K562 (cell line): Measurements from ENCODE around the gene GPR4. TPM values are rescaled to one million over a fixed set of nuclear protein-coding genes. Genes with fewer than 3 reads are reported as not detected.
A peak's percentile ranks its signal among the peaks of the same experiment; 100 is the strongest.

ENCODE experiments used
- ATAC-seq: fragments of 200-7000 bp; cut with Tn5 transposase; 3 replicates; pipeline ENCODE4 v1.9.1; 2020; ENCODE audit warnings: moderate library complexity
- BruUV-seq: library from RNA; stranded (reverse); fragments of 400-500 nt; replicated peaks from 2 replicates; lab custom pipeline; 2021; lab: Mats Ljungman, UMichigan
- CTCF ChIA-PET: fragments of 300-600 bp; formaldehyde crosslinking; extraction: SDS; loops from one replicate; lab custom pipeline; 2021; ENCODE audit warnings: low intra/inter-chr PET ratio; lab: Yijun Ruan, JAX
- POLR2A ChIA-PET: fragments of 300-600, 350-650 bp; sonication (Branson Sonifier 250); formaldehyde crosslinking; extraction: SDS; loops from one replicate; lab custom pipeline; 2021; ENCODE audit warnings: antibody characterized with exemption, inconsistent platforms; lab: Yijun Ruan, JAX
- DNase-seq, 4 experiments: peaks; one replicate each; pipeline versions ENCODE4 v3.0.0 to v3.0.0-alpha.2; 2011 to 2018; ENCODE audit warnings: low spot score in 3 of 4, mixed read lengths in 3 of 4; ENCODE audit errors: extremely low read depth in 1 of 4
- FAIRE-seq: peaks from 2 replicates; lab custom pipeline; 2011; peaks lifted over from hg19 to GRCh38; lab: Jason Lieb, UNC
- H2AFZ ChIP-seq: 2 replicates; pipeline ENCODE4 v1.6.0; 2011; ENCODE audit warnings: low read depth, low read length, control low read depth, inconsistent platforms
- H3K27ac ChIP-seq: fragments of 200-600 bp; 3 replicates; pipeline ENCODE4 v1.8.0; 2011; ENCODE audit warnings: low read depth, mild to moderate bottlenecking, control low read depth, inconsistent platforms, low read length, moderate library complexity, mixed read lengths; ENCODE audit errors: extremely low read depth
- H3K27me3 ChIP-seq, 2 experiments: fragments of 300-600 bp in 1 of 2; 2 replicates in 1 of 2; 3 replicates in 1 of 2; pipeline versions ENCODE4 v1.6.0 to v1.8.0; 2011; ENCODE audit warnings: inconsistent platforms in 2 of 2, low read length in 2 of 2, mild to moderate bottlenecking in 1 of 2, mixed read lengths in 1 of 2, moderate library complexity in 1 of 2; ENCODE audit not compliant: control insufficient read depth in 2 of 2, insufficient read depth in 2 of 2
- H3K36me3 ChIP-seq: fragments of 300-600 bp; 3 replicates; pipeline ENCODE4 v1.8.0; 2011; ENCODE audit warnings: mild to moderate bottlenecking, low read length, inconsistent platforms; ENCODE audit not compliant: control insufficient read depth, insufficient read depth
- H3K4me1 ChIP-seq, 2 experiments: fragments of 200-600 bp in 1 of 2; replicated peaks in 1 of 2; 2 replicates in 1 of 2; 3 replicates in 1 of 2; pipeline versions ENCODE4 v1.5.1 to v1.8.0; 2011; ENCODE audit warnings: inconsistent platforms in 2 of 2, low read length in 2 of 2, mild to moderate bottlenecking in 1 of 2, mixed read lengths in 1 of 2, moderate library complexity in 1 of 2; ENCODE audit not compliant: control insufficient read depth in 2 of 2, insufficient read depth in 2 of 2
- H3K4me2 ChIP-seq: 2 replicates; pipeline ENCODE4 v1.6.1; 2011; ENCODE audit warnings: low read length, control low read depth, inconsistent platforms, mixed read lengths; ENCODE audit not compliant: insufficient read depth
- H3K4me3 ChIP-seq: fragments of 200-600 bp; sonication (generic), shearing (Covaris generic); 2 replicates; pipeline ENCODE4 v1.5.1; 2016; ENCODE audit warnings: control low read depth, inconsistent platforms
- H3K79me2 ChIP-seq: fragments of 200-600 bp; 3 replicates; pipeline ENCODE4 v1.8.0; 2011; ENCODE audit warnings: low read length, inconsistent platforms; ENCODE audit not compliant: control insufficient read depth, insufficient read depth
- H3K9ac ChIP-seq, 2 experiments: 2 replicates each; pipeline versions ENCODE4 v1.6.0 to v1.6.1; 2011; ENCODE audit warnings: low read depth in 2 of 2, low read length in 2 of 2, control low read depth in 1 of 2, inconsistent platforms in 1 of 2, mild to moderate bottlenecking in 1 of 2, mixed read lengths in 1 of 2; ENCODE audit not compliant: insufficient read depth in 1 of 2
- H3K9me1 ChIP-seq: one replicate; pipeline ENCODE4 v1.6.0; 2011; ENCODE audit warnings: inconsistent platforms, mild to moderate bottlenecking, low read length, moderate library complexity; ENCODE audit not compliant: control insufficient read depth, insufficient read depth
- H3K9me3 ChIP-seq: replicated peaks from 2 replicates; pipeline ENCODE4 v1.5.1; 2011; ENCODE audit warnings: low read depth, low read length, inconsistent platforms; ENCODE audit not compliant: control insufficient read depth, insufficient read depth
- H4K20me1 ChIP-seq: replicated peaks from 2 replicates; pipeline ENCODE4 v1.6.1; 2011; ENCODE audit warnings: low read length, inconsistent platforms, mixed read lengths; ENCODE audit not compliant: control insufficient read depth, insufficient read depth
- GATAD2B ChIP-seq: fragments of 450-650 bp; IDR thresholded peaks from 2 replicates; pipeline ENCODE4 v1.6.1; 2017; ENCODE audit warnings: mild to moderate bottlenecking, borderline replicate concordance
- MYBL2 ChIP-seq, 2 experiments: fragments of 450-650 bp in 1 of 2; sonication (generic) in 1 of 2; formaldehyde crosslinking in 1 of 2; IDR thresholded peaks; 2 replicates each; pipeline versions ENCODE4 v1.6.1 to v1.8.1; 2017 to 2022; ENCODE audit warnings: borderline replicate concordance in 1 of 2, inconsistent platforms in 1 of 2, low read depth in 1 of 2, mild to moderate bottlenecking in 1 of 2, missing genetic modification reagents in 1 of 2, moderate library complexity in 1 of 2
- NR1H2 ChIP-seq: sonication (generic); formaldehyde crosslinking; IDR thresholded peaks from 2 replicates; pipeline ENCODE4 v1.4.0; 2020; ENCODE audit warnings: mild to moderate bottlenecking, missing genetic modification reagents
- RCOR1 ChIP-seq, 2 experiments: IDR thresholded peaks; 2 replicates each; pipeline ENCODE4 v1.6.1; 2012; ENCODE audit warnings: low read depth in 2 of 2, low read length in 2 of 2, borderline replicate concordance in 1 of 2, improper control_type of control experiment in 1 of 2
- RFX5 ChIP-seq: IDR thresholded peaks from 2 replicates; pipeline ENCODE4 v1.6.1; 2011; ENCODE audit warnings: low read depth, mild to moderate bottlenecking, improper control_type of control experiment, low read length
- U2AF1 ChIP-seq: fragments of 200-400 bp; formaldehyde crosslinking; optimal IDR thresholded peaks from 2 replicates; pipeline ENCODE3; 2017; ENCODE audit warnings: mild to moderate bottlenecking, low read depth, low read length, moderate library complexity
- ZFP36 ChIP-seq: fragments of 150-350 bp; IDR thresholded peaks from 2 replicates; pipeline ENCODE4 v1.6.1; 2018; ENCODE audit warnings: low read length, low read depth; ENCODE audit not compliant: partially characterized antibody
- ZNF282 ChIP-seq: sonication (generic); formaldehyde crosslinking; IDR thresholded peaks from 2 replicates; pipeline ENCODE4 v1.8.1; 2023; ENCODE audit warnings: missing genetic modification reagents
- WGBS: fragments of 100-300 bp; shearing (Covaris generic); methylation state at CpG from one replicate; pipeline ENCODE4 v1.1.6; 2016; ENCODE audit warnings: low coverage, mixed read lengths; ENCODE audit not compliant: insufficient coverage; ENCODE audit errors: missing lambda C conversion rate; 5-methylcytosine and 5-hydroxymethylcytosine counted together
- in situ Hi-C: fragments of 300-500 bp; cut with MboI; formaldehyde crosslinking; loops from 4 replicates; pipeline ENCODE4 v1.15.0; 2018; ENCODE audit warnings: inconsistent platforms, mixed read lengths
- intact Hi-C: fragments of 100-400 bp; cut with micrococcal nuclease; formaldehyde crosslinking; loops from 2 replicates; pipeline ENCODE4 v1.14.2; 2022
- polyA plus RNA-seq, 8 experiments: library from polyadenylated mRNA; depleted of rRNA in 4 of 8; stranded (reverse) in 5 of 8; unstranded in 3 of 8; fragments of >200 nt; fragmentation: Nextera tagmentation in 2 of 8; fragmentation: Illumina TruSeq in 1 of 8; extraction: Ambion mirVana in 2 of 8; extraction: Trizol in 1 of 8; gene quantifications; 2 replicates each; pipeline versions ENCODE4 v1.2.1 to v1.2.3, GENCODE V29; 2011 to 2014; ENCODE audit warnings: inconsistent platforms in 1 of 8, missing spikeins in 1 of 8
- total RNA-seq, 7 experiments: library from RNA; depleted of rRNA in 6 of 7; stranded (reverse); fragments of >200 nt in 6 of 7; fragmentation: Illumina TruSeq in 2 of 7; extraction: Trizol in 2 of 7; gene quantifications; 2 replicates each; pipeline versions ENCODE4 v1.2.1 to v1.2.3, GENCODE V29; 2011 to 2021; ENCODE audit warnings: low replicate concordance in 1 of 7
- TF ChIP-seq, protein P1 (sequence below), 3 experiments: IDR thresholded peaks in 2 of 3; conservative IDR thresholded peaks in 1 of 3; 2 replicates each; pipeline ENCODE4 v1.5.1; 2011 to 2012; ENCODE audit warnings: low read length in 3 of 3, mild to moderate bottlenecking in 3 of 3, control low read depth in 2 of 3, improper control_type of control experiment in 1 of 3, inconsistent platforms in 1 of 3, low read depth in 1 of 3, mixed read lengths in 1 of 3, moderate library complexity in 1 of 3; ENCODE audit not compliant: insufficient read depth in 2 of 3
- TF ChIP-seq, protein P2 (sequence below): fragments of 450-650 bp; IDR thresholded peaks from 2 replicates; pipeline ENCODE4 v1.6.1; 2016; ENCODE audit warnings: missing biosample characterization, missing genetic modification characterization

The GPR4 gene
- total and polyA plus RNA-seq, 9 of the 15 experiments (the other 6 are each of a cell fraction or from before 2014, with no cell fraction given) = 0.03 to 0.09 (median 0.04) TPM; not detected in 5

DNA sequence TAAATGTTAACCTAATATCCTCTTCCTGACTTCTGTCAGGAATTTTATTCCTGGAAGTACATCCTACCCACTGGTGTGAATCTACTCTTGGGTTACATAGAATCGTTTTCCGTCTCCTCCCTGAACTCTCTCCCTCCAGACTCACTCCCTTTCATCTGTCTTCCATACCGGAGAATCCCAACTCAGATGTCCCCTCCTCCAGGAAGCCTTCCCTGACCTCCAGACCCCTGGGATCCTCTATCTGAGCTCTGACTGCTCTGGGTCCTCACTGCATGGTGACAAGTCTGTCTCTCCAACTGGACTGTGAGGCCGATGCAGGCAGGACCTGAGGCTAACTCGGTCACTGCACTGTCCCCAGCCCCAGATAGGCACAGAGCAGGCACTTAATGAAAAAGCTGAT is 42.0 kb downstream of the GPR4 start:
- Histone ChIP-seq H3K79me2 (peaks cover 20% of the 10 kb centered on the region), H3K9me3 (no peaks in the 10 kb centered on the region), H3K9me1 (peaks cover 3% of the 10 kb centered on the region), H4K20me1 (no peaks in the 10 kb centered on the region), H3K4me3 (no peak overlapping the region), H3K4me2 (no peak overlapping the region), H3K27me3 (no peaks in the 10 kb centered on the region), H2AFZ (no peak overlapping the region), H3K4me1 (peaks cover 4 to 22% of the 10 kb centered on the region in 2 experiments; a peak in 3 of 5 replicates), H3K36me3 (peaks cover 15% of the 10 kb centered on the region; the same call in 2 of the 3 replicates), H3K9ac (peak overlapping the region in 1 of 2 experiments; percentile 82; a peak in 2 of 4 replicates), H3K27ac (no peak overlapping the region)
- 75% methylated on average over 5 of the region's 5 CpGs for WGBS
- TF ChIP-seq ZFP36 = peak; percentile 83
- TF ChIP-seq U2AF1 = no peak
- no peak for FAIRE-seq
- ChIA-PET POLR2A (interaction anchor here (0.6 kb wide), 1 partner anchor 12 kb away, joined by 4 read pairs; no protein-coding TSS in a partner anchor), CTCF (no interaction called here)
- intact Hi-C loops (no loop called here), in situ Hi-C loops (no loop called here)
- no peak for ATAC-seq
- DNase-seq = peak in 2 of 4 experiments; percentile 5 to 7
- no TSS peak for BruUV-seq

DNA sequence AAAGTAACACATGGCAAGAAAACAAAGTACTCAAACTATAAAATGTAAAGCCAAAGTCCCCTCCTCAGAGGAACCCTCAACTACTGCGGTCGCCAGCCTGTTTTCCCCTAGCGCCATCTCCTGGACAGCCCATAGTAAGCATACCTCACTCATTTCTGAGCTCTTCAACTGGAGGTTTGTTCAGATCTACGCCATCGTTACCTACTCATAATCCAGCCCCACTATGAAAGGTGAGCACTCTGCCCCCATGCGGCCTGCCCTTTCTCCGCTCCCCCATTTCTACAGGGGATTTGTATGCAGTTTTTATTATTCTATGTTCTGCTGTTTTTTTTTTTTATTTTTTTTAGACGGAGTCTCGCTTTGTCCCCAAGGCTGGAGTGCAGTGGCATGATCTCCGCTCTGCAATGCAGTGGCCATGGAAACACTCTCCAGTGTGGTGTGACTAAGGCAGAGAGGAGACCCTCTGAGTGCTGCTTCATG is 43.6 kb downstream of the GPR4 start:
- Histone ChIP-seq H4K20me1 (no peaks in the 10 kb centered on the region), H3K4me3 (no peak overlapping the region), H3K9ac (no peak overlapping the region), H3K4me2 (no peak overlapping the region), H3K36me3 (peaks cover 16% of the 10 kb centered on the region; the same call in 2 of the 3 replicates), H2AFZ (no peak overlapping the region), H3K9me3 (no peaks in the 10 kb centered on the region), H3K4me1 (peaks cover 0 to 19% of the 10 kb centered on the region in 2 experiments; a peak in 3 of 5 replicates), H3K27me3 (no peaks in the 10 kb centered on the region), H3K79me2 (peaks cover 13% of the 10 kb centered on the region), H3K27ac (no peak overlapping the region; the same call in 2 of the 3 replicates), H3K9me1 (peaks cover 3% of the 10 kb centered on the region)
- CTCF ChIA-PET = interaction anchor here (0.6 to 1.3 kb wide), 6 partner anchors 13 to 129 kb away, joined by 4 to 16 read pairs (median 5); no protein-coding TSS in a partner anchor
- WGBS = 23% methylated on average over 10 of the region's 10 CpGs
- DNase-seq = peak; percentile 76 to 86 (median 83)
- FAIRE-seq = peak; percentile 94
- in situ Hi-C loops (loop anchor here (5.0 kb wide), 1 partner anchor 36 kb away; no protein-coding TSS in a partner anchor), intact Hi-C loops (loop anchor here (1.0 to 5.0 kb wide), 3 partner anchors 35 to 131 kb away; no protein-coding TSS in a partner anchor)
- BruUV-seq = no TSS peak
- POLR2A ChIA-PET = interaction anchor here (0.5 to 1.8 kb wide), 9 partner anchors 10 to 1932 kb away, joined by 3 to 10 read pairs (median 3); no protein-coding TSS in a partner anchor
- ATAC-seq = peak; percentile 100
- peak in 1 of 2 experiments; percentile 11; a peak in 1 of 4 replicates for TF ChIP-seq RCOR1 (IDR thresholded peaks at IDR 0.05; ENCODE audit: borderline replicate concordance in 1 of 2, low read depth in 2 of 2, low read length in 2 of 2)
- no peak for TF ChIP-seq MYBL2 (IDR thresholded peaks at IDR 0.05; ENCODE audit: low read depth)
- TF ChIP-seq MYBL2 (CRISPR knock-in tag; IDR thresholded peaks at IDR 0.05; ENCODE audit: borderline replicate concordance) = no peak
- TF ChIP-seq, protein P1, sequence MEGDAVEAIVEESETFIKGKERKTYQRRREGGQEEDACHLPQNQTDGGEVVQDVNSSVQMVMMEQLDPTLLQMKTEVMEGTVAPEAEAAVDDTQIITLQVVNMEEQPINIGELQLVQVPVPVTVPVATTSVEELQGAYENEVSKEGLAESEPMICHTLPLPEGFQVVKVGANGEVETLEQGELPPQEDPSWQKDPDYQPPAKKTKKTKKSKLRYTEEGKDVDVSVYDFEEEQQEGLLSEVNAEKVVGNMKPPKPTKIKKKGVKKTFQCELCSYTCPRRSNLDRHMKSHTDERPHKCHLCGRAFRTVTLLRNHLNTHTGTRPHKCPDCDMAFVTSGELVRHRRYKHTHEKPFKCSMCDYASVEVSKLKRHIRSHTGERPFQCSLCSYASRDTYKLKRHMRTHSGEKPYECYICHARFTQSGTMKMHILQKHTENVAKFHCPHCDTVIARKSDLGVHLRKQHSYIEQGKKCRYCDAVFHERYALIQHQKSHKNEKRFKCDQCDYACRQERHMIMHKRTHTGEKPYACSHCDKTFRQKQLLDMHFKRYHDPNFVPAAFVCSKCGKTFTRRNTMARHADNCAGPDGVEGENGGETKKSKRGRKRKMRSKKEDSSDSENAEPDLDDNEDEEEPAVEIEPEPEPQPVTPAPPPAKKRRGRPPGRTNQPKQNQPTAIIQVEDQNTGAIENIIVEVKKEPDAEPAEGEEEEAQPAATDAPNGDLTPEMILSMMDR (IDR thresholded peaks at IDR 0.05 in 2 of 3, conservative IDR thresholded peaks at IDR 0.05 in 1 of 3; ENCODE audit: insufficient read depth in 2 of 3, low read depth in 1 of 3, low read length in 3 of 3) = peak; percentile 93 to 95 (median 95)
- no peak for TF ChIP-seq RFX5
- TF ChIP-seq, protein P2, sequence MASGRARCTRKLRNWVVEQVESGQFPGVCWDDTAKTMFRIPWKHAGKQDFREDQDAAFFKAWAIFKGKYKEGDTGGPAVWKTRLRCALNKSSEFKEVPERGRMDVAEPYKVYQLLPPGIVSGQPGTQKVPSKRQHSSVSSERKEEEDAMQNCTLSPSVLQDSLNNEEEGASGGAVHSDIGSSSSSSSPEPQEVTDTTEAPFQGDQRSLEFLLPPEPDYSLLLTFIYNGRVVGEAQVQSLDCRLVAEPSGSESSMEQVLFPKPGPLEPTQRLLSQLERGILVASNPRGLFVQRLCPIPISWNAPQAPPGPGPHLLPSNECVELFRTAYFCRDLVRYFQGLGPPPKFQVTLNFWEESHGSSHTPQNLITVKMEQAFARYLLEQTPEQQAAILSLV (tag) = no peak
- no peak for TF ChIP-seq ZNF282 (CRISPR knock-in tag)
- 0 out of 2 replicates have a peak, but pooled peaks have one; percentile 54 for TF ChIP-seq NR1H2 (CRISPR knock-in tag)
- no peak for TF ChIP-seq GATAD2B
